MCF 10A (cell line): Measurements from ENCODE around the gene EXOSC7. TPM values are rescaled to one million over a fixed set of nuclear protein-coding genes. Genes with fewer than 3 reads are reported as not detected.

Source experiments
- BruUV-seq: library from RNA; stranded (reverse); fragments of 400-500 nt; replicated peaks from 2 replicates; lab custom pipeline; 2021; lab: Mats Ljungman, UMichigan
- CTCF ChIA-PET: fragments of 300-600 bp; sonication (Branson Sonifier 250); formaldehyde crosslinking; extraction: SDS; loops from one replicate; lab custom pipeline; 2021; ENCODE audit warnings: antibody characterized with exemption, inconsistent platforms; lab: Yijun Ruan, JAX
- POLR2A ChIA-PET: fragments of 300-600, 350-650 bp; sonication (Branson Sonifier 250); formaldehyde crosslinking; extraction: SDS; loops from one replicate; lab custom pipeline; 2020; ENCODE audit warnings: antibody characterized with exemption, inconsistent platforms; lab: Yijun Ruan, JAX
- DNase-seq: peaks from one replicate; pipeline ENCODE4 v3.0.0-alpha.2; 2018; ENCODE audit not compliant: unreplicated experiment
- H3K27ac Mint-ChIP-seq: one replicate; pipeline ENCODE4 v1.8.0; 2022; ENCODE audit warnings: mild to moderate bottlenecking, low read depth, mixed read lengths; ENCODE audit not compliant: unreplicated experiment
- H3K27me3 Mint-ChIP-seq: one replicate; pipeline ENCODE4 v1.8.0; 2022; ENCODE audit warnings: mixed read lengths; ENCODE audit not compliant: insufficient read depth, unreplicated experiment
- H3K36me3 Mint-ChIP-seq: one replicate; pipeline ENCODE4 v1.8.0; 2022; ENCODE audit warnings: mild to moderate bottlenecking, moderate library complexity, mixed read lengths; ENCODE audit not compliant: insufficient read depth, unreplicated experiment
- H3K4me1 Mint-ChIP-seq: one replicate; pipeline ENCODE4 v1.8.0; 2022; ENCODE audit warnings: mixed read lengths; ENCODE audit not compliant: insufficient read depth, unreplicated experiment
- H3K4me3 Mint-ChIP-seq: one replicate; pipeline ENCODE4 v1.8.0; 2022; ENCODE audit warnings: mild to moderate bottlenecking, moderate library complexity, mixed read lengths; ENCODE audit not compliant: unreplicated experiment
- H3K9me3 Mint-ChIP-seq: one replicate; pipeline ENCODE4 v1.8.0; 2022; ENCODE audit warnings: mixed read lengths; ENCODE audit not compliant: unreplicated experiment
- CTCF ChIP-seq: fragments of 200-600 bp; IDR thresholded peaks from one replicate; pipeline ENCODE4 v1.8.0; 2022; ENCODE audit warnings: antibody characterized with exemption, mild to moderate bottlenecking; ENCODE audit not compliant: unreplicated experiment
- intact Hi-C: fragments of 100-400 bp; cut with micrococcal nuclease; formaldehyde crosslinking; loops from 2 replicates; pipeline ENCODE4 v1.14.1; 2022
- total RNA-seq: library from RNA; stranded (reverse); gene quantifications from 2 replicates; pipeline ENCODE4 v1.2.3, GENCODE V29; 2022

Gene EXOSC7
- total RNA-seq, 1 experiment from 2014 or later = 73.3 TPM

GRCh38 chr3:44995142-44995770, 19.2 kb downstream of the EXOSC7 start:
- ChIA-PET CTCF (interaction anchor here (0.9 to 1.6 kb wide), 5 partner anchors 13 to 1296 kb away, joined by 3 to 4 read pairs (median 3); partner anchors contain the start of genes EXOSC7 and ZDHHC3), POLR2A (interaction anchor here (1.3 to 4.9 kb wide), 3 partner anchors 13 to 20 kb away, joined by 4 to 60 read pairs (median 24); partner anchors contain the start of genes EXOSC7 and ZDHHC3)
- Mint-ChIP-seq H3K27ac (peak overlapping the region; percentile 76), H3K9me3 (no peaks in the 10 kb centered on the region), H3K36me3 (peaks cover 68% of the 10 kb centered on the region), H3K27me3 (no peaks in the 10 kb centered on the region), H3K4me1 (peaks cover 40% of the 10 kb centered on the region), H3K4me3 (no peak overlapping the region)
- no TSS peak for BruUV-seq
- peak; percentile 70 for DNase-seq
- no peak for TF ChIP-seq CTCF
- intact Hi-C loops = no loop called here

- Mint-ChIP-seq H3K4me3 (no peak overlapping the region), H3K9me3 (no peaks in the 10 kb centered on the region), H3K27ac (no peak overlapping the region), H3K27me3 (no peaks in the 10 kb centered on the region), H3K4me1 (peaks cover 36% of the 10 kb centered on the region), H3K36me3 (peaks cover 67% of the 10 kb centered on the region)
- intact Hi-C loops = no loop called here
- BruUV-seq = no TSS peak
- ChIA-PET CTCF (interaction anchor here (1.6 kb wide), 1 partner anchor 82 kb away, joined by 3 read pairs; no protein-coding TSS in a partner anchor), POLR2A (interaction anchor here (1.2 to 4.9 kb wide), 2 partner anchors 13 to 21 kb away, joined by 3 to 60 read pairs; partner anchors contain the start of genes EXOSC7 and ZDHHC3)
- DNase-seq = no peak
- no peak for TF ChIP-seq CTCF
Measured at GRCh38 chr3:44996556-44996969, 20.5 kb downstream of the EXOSC7 start.

- H3K4me1 Mint-ChIP-seq = peaks cover 11% of the 10 kb centered on the region
- no peaks in the 10 kb centered on the region for H3K9me3 Mint-ChIP-seq
- H3K36me3 Mint-ChIP-seq = peaks cover 83% of the 10 kb centered on the region
- TF ChIP-seq CTCF = no peak
- ChIA-PET CTCF (interaction anchor here (0.6 to 0.9 kb wide), 3 partner anchors 22 to 1120 kb away, joined by 3 read pairs; partner anchors contain the start of gene EXOSC7), POLR2A (no interaction called here)
- H3K27ac Mint-ChIP-seq = no peak overlapping the region
- DNase-seq = no peak
- intact Hi-C loops = no loop called here
- no TSS peak for BruUV-seq
- no peak overlapping the region for H3K4me3 Mint-ChIP-seq
- no peaks in the 10 kb centered on the region for H3K27me3 Mint-ChIP-seq
Measured at GRCh38 chr3:44999782-45000181, 23.7 kb downstream of the EXOSC7 start.

- no TSS peak for BruUV-seq
- Mint-ChIP-seq H3K36me3 (peaks cover 86% of the 10 kb centered on the region), H3K27me3 (no peaks in the 10 kb centered on the region), H3K4me3 (no peak overlapping the region), H3K4me1 (peaks cover under 1% of the 10 kb centered on the region), H3K9me3 (no peaks in the 10 kb centered on the region), H3K27ac (no peak overlapping the region)
- TF ChIP-seq CTCF = no peak
- no peak for DNase-seq
- POLR2A ChIA-PET = interaction anchor here (0.9 kb wide), 1 partner anchor 11 kb away, joined by 3 read pairs; no protein-coding TSS in a partner anchor
- intact Hi-C loops = no loop called here
- CTCF ChIA-PET = interaction anchor here (0.6 to 3.1 kb wide), 2 partner anchors 9 to 14 kb away, joined by 3 to 15 read pairs; no protein-coding TSS in a partner anchor
Measured at GRCh38 chr3:45000823-45001222, 24.8 kb downstream of the EXOSC7 start.
